Neural cell (in vitro differentiated cells): ENCODE measurements around the gene TANGO6. TPM values are rescaled to one million over a fixed set of nuclear protein-coding genes. Genes with fewer than 3 reads are reported as not detected.

Experiments used
- H2AFZ ChIP-seq: fragments of 200-600, 300-800 bp; sonication (generic), shearing (Covaris generic); 2 replicates; pipeline ENCODE4 v1.6.0; 2014; ENCODE audit warnings: low read depth, mild to moderate bottlenecking, antibody characterized with exemption, low read length, moderate library complexity
- H3F3A ChIP-seq: fragments of 200-600 bp; shearing (Covaris generic); 2 replicates; pipeline ENCODE4 v1.6.1; 2016; ENCODE audit warnings: mild to moderate bottlenecking, moderate library complexity, mixed read lengths, antibody characterized with exemption, low read length; ENCODE audit not compliant: insufficient read depth, poor library complexity, severe bottlenecking
- H3K27ac ChIP-seq: fragments of 200-600, 300-800 bp; sonication (generic), shearing (Covaris generic); 2 replicates; pipeline ENCODE4 v1.5.1; 2014; ENCODE audit warnings: mild to moderate bottlenecking, low read length, moderate library complexity
- H3K27me3 ChIP-seq: fragments of 300-800, 200-600 bp; sonication (generic), shearing (Covaris generic); 2 replicates; pipeline ENCODE4 v1.6.0; 2014; ENCODE audit warnings: mild to moderate bottlenecking, low read depth, low read length, moderate library complexity; ENCODE audit not compliant: insufficient read depth
- H3K36me3 ChIP-seq: fragments of 300-800, 200-600 bp; sonication (generic), shearing (Covaris generic); 2 replicates; pipeline ENCODE4 v1.5.1; 2014; ENCODE audit warnings: mild to moderate bottlenecking, antibody characterized with exemption, low read length, moderate library complexity; ENCODE audit not compliant: insufficient read depth
- H3K4me2 ChIP-seq: fragments of 300-800, 200-600 bp; sonication (generic), shearing (Covaris generic); 2 replicates; pipeline ENCODE4 v1.6.0; 2014; ENCODE audit warnings: mild to moderate bottlenecking, low read length
- H3K4me3 ChIP-seq: fragments of 300-800, 200-600 bp; sonication (generic), shearing (Covaris generic); 2 replicates; pipeline ENCODE4 v1.5.1; 2014; ENCODE audit warnings: mild to moderate bottlenecking, low read length, moderate library complexity
- H3K79me2 ChIP-seq: fragments of 200-600 bp; shearing (Covaris generic); replicated peaks from 2 replicates; pipeline ENCODE4 v1.6.0; 2014; ENCODE audit warnings: mild to moderate bottlenecking, low read length, moderate library complexity; ENCODE audit not compliant: insufficient read depth
- H3K9ac ChIP-seq: fragments of 300-800, 200-600 bp; sonication (generic), shearing (Covaris generic); 2 replicates; pipeline ENCODE4 v1.6.1; 2016; ENCODE audit warnings: mild to moderate bottlenecking, low read length, mixed read lengths
- H3K9me2 ChIP-seq: fragments of 200-600 bp; shearing (Covaris generic); 2 replicates; pipeline ENCODE4 v1.6.1; 2016; ENCODE audit warnings: mild to moderate bottlenecking, low read length, mixed read lengths; ENCODE audit not compliant: insufficient read depth
- H3K9me3 ChIP-seq: fragments of 200-600, 300-800 bp; sonication (generic), shearing (Covaris generic); 2 replicates; pipeline ENCODE4 v1.6.1; 2016; ENCODE audit warnings: mild to moderate bottlenecking, mixed run types, low read length, moderate library complexity, mixed read lengths
- H4K20me1 ChIP-seq: fragments of 200-600 bp; shearing (Covaris generic); 2 replicates; pipeline ENCODE4 v1.6.1; 2016; ENCODE audit warnings: mild to moderate bottlenecking, mixed run types; ENCODE audit not compliant: insufficient read depth
- EP300 ChIP-seq: fragments of 450-650 bp; conservative IDR thresholded peaks from 2 replicates; pipeline ENCODE4 v1.6.1; 2014; ENCODE audit warnings: antibody characterized with exemption, mild to moderate bottlenecking, moderate library complexity; ENCODE audit not compliant: poor library complexity, severe bottlenecking
- EZH2 ChIP-seq: fragments of 200-600, 300-800 bp; shearing (Covaris generic), sonication (generic); IDR thresholded peaks from 2 replicates; pipeline ENCODE4 v1.6.1; 2014; ENCODE audit warnings: antibody characterized with exemption, low read length, borderline replicate concordance, mild to moderate bottlenecking; ENCODE audit not compliant: insufficient read depth, poor library complexity, severe bottlenecking
- MXI1 ChIP-seq: fragments of 450-650 bp; conservative IDR thresholded peaks from 2 replicates; pipeline ENCODE4 v1.6.1; 2014; ENCODE audit warnings: antibody characterized with exemption, mild to moderate bottlenecking; ENCODE audit not compliant: poor library complexity, severe bottlenecking
- POLR2AphosphoS5 ChIP-seq: IDR thresholded peaks from 2 replicates; pipeline ENCODE4 v1.6.1; 2012
- RAD21 ChIP-seq: fragments of 450-650 bp; conservative IDR thresholded peaks from 2 replicates; pipeline ENCODE4 v1.6.1; 2014; ENCODE audit warnings: antibody characterized with exemption, mild to moderate bottlenecking, moderate library complexity
- SMC3 ChIP-seq: fragments of 450-650 bp; conservative IDR thresholded peaks from 2 replicates; pipeline ENCODE4 v1.6.1; 2014; ENCODE audit warnings: antibody characterized with exemption, mild to moderate bottlenecking, moderate library complexity; ENCODE audit not compliant: poor library complexity
- TAF1 ChIP-seq: IDR thresholded peaks from 2 replicates; pipeline ENCODE4 v1.6.1; 2012; ENCODE audit warnings: low read depth
- polyA plus RNA-seq: library from polyadenylated mRNA; depleted of rRNA; stranded (reverse); fragments of >200 nt; gene quantifications from 2 replicates; pipeline ENCODE4 v1.2.3, GENCODE V29; 2014
- TF ChIP-seq, protein P1 (sequence below): fragments of 450-650 bp; IDR thresholded peaks from 2 replicates; pipeline ENCODE4 v1.5.1; 2014; ENCODE audit warnings: antibody characterized with exemption, mild to moderate bottlenecking, moderate library complexity; ENCODE audit not compliant: poor library complexity, severe bottlenecking
- TF ChIP-seq, protein P2 (sequence below): IDR thresholded peaks from 2 replicates; pipeline ENCODE4 v1.6.1; 2012; ENCODE audit warnings: borderline replicate concordance

The TANGO6 gene
- polyA plus RNA-seq, 1 donor from 2014 or later = 9.5 TPM

DNA sequence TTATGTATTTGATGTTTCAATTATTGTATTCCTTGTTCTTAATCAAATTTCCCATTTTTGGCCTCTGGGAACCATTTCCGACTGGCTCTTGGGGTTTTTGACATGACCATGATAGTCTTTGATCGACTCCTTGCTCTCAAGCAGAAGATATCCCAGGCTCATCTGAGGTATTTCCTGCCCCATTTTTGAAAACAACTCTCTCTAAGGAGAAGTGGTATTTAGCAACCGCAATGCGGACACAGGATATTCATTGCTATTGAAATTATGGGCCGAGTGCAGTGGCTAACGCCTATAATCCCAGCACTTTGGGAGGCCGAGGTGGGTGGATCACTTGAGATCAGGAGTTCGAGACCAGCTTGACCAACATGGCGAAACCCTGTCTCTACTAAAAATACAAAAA, 5.5 kb downstream of the TANGO6 start:
- Histone ChIP-seq H3K4me3 (no peak overlapping the region), H3K79me2 (no peaks in the 10 kb centered on the region), H3K27ac (no peak overlapping the region), H3K4me2 (no peak overlapping the region), H3K9ac (no peak overlapping the region), H3K36me3 (no peaks in the 10 kb centered on the region), H3K9me3 (no peaks in the 10 kb centered on the region), H4K20me1 (no peaks in the 10 kb centered on the region), H3K27me3 (no peaks in the 10 kb centered on the region), H3K9me2 (no peaks in the 10 kb centered on the region), H2AFZ (no peak overlapping the region), H3F3A (no peaks in the 10 kb centered on the region)
- TF ChIP-seq POLR2AphosphoS5 (no peak), RAD21 (no peak)

DNA sequence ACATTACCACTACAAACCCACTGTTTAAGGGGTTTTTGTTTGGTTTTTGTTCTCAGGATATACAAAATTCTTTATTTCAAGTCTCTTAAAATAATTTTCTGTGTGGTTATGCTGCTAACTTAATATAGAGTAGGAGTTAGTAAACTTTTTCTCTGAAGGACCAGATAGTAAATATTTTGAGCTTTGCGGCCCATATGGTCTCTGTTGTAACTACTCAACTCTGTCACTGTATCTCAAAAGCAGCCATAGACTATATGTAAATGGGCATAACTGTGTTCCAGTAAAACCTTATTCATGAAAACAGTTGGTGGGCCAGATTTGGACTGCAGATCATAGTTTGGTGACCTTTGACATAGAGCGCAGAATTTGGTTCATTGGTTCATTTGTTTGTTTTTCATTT, 7.2 kb downstream of the TANGO6 start:
- H2AFZ ChIP-seq = no peak overlapping the region
- no peaks in the 10 kb centered on the region for H3K79me2 ChIP-seq
- no peaks in the 10 kb centered on the region for H4K20me1 ChIP-seq
- no peaks in the 10 kb centered on the region for H3K27me3 ChIP-seq
- TF ChIP-seq, protein P1, sequence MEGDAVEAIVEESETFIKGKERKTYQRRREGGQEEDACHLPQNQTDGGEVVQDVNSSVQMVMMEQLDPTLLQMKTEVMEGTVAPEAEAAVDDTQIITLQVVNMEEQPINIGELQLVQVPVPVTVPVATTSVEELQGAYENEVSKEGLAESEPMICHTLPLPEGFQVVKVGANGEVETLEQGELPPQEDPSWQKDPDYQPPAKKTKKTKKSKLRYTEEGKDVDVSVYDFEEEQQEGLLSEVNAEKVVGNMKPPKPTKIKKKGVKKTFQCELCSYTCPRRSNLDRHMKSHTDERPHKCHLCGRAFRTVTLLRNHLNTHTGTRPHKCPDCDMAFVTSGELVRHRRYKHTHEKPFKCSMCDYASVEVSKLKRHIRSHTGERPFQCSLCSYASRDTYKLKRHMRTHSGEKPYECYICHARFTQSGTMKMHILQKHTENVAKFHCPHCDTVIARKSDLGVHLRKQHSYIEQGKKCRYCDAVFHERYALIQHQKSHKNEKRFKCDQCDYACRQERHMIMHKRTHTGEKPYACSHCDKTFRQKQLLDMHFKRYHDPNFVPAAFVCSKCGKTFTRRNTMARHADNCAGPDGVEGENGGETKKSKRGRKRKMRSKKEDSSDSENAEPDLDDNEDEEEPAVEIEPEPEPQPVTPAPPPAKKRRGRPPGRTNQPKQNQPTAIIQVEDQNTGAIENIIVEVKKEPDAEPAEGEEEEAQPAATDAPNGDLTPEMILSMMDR = no peak
- TF ChIP-seq POLR2AphosphoS5 (no peak), MXI1 (no peak), RAD21 (no peak), TAF1 (no peak), EZH2 (no peak), EP300 (no peak), SMC3 (no peak)
- TF ChIP-seq, protein P2, sequence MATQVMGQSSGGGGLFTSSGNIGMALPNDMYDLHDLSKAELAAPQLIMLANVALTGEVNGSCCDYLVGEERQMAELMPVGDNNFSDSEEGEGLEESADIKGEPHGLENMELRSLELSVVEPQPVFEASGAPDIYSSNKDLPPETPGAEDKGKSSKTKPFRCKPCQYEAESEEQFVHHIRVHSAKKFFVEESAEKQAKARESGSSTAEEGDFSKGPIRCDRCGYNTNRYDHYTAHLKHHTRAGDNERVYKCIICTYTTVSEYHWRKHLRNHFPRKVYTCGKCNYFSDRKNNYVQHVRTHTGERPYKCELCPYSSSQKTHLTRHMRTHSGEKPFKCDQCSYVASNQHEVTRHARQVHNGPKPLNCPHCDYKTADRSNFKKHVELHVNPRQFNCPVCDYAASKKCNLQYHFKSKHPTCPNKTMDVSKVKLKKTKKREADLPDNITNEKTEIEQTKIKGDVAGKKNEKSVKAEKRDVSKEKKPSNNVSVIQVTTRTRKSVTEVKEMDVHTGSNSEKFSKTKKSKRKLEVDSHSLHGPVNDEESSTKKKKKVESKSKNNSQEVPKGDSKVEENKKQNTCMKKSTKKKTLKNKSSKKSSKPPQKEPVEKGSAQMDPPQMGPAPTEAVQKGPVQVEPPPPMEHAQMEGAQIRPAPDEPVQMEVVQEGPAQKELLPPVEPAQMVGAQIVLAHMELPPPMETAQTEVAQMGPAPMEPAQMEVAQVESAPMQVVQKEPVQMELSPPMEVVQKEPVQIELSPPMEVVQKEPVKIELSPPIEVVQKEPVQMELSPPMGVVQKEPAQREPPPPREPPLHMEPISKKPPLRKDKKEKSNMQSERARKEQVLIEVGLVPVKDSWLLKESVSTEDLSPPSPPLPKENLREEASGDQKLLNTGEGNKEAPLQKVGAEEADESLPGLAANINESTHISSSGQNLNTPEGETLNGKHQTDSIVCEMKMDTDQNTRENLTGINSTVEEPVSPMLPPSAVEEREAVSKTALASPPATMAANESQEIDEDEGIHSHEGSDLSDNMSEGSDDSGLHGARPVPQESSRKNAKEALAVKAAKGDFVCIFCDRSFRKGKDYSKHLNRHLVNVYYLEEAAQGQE = no peak
- no peaks in the 10 kb centered on the region for H3K9me2 ChIP-seq
- H3K4me3 ChIP-seq = no peak overlapping the region
- H3K9me3 ChIP-seq = no peaks in the 10 kb centered on the region
- H3K4me2 ChIP-seq = no peak overlapping the region
- H3K27ac ChIP-seq = no peak overlapping the region
- H3K9ac ChIP-seq = no peak overlapping the region
- no peaks in the 10 kb centered on the region for H3F3A ChIP-seq
- H3K36me3 ChIP-seq = no peaks in the 10 kb centered on the region

DNA sequence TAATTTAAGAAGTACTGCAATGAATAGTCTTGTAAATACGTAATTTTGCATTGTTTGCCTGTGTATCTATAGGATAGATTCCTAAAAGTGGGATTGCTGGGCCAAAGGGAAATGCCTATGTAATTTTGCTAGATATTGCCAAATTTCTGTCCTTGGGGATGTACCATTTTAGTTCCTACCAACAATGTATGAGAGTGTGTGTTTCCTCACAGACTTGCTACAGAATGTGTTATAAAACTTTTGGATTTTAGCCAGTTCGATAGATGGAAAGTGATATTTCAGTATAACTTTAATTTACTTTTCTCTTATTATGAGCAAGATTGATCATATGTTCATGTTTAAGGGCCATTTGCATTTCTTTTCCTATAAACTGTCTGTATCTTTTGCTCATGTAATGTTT, 8.3 kb downstream of the TANGO6 start:
- H4K20me1 ChIP-seq = no peaks in the 10 kb centered on the region
- no peaks in the 10 kb centered on the region for H3K9me3 ChIP-seq
- H3K9me2 ChIP-seq = no peaks in the 10 kb centered on the region
- TF ChIP-seq EZH2 (no peak), POLR2AphosphoS5 (no peak), RAD21 (no peak), MXI1 (no peak), SMC3 (no peak), TAF1 (no peak), EP300 (no peak)
- TF ChIP-seq, protein P2 = no peak
- TF ChIP-seq, protein P1 = no peak
- H3K27me3 ChIP-seq = no peaks in the 10 kb centered on the region
- H3K4me2 ChIP-seq = no peak overlapping the region
- H3F3A ChIP-seq = no peaks in the 10 kb centered on the region
- H3K79me2 ChIP-seq = no peaks in the 10 kb centered on the region
- H3K27ac ChIP-seq = no peak overlapping the region
- H3K4me3 ChIP-seq = no peak overlapping the region
- H3K9ac ChIP-seq = no peak overlapping the region
- no peaks in the 10 kb centered on the region for H3K36me3 ChIP-seq
- H2AFZ ChIP-seq = no peak overlapping the region
